GM06990 (cell line): Measurements from ENCODE around the gene CDK11B.
"Not testable (repeated sequence)": the region's sequence is repeated elsewhere in the genome, so short reads cannot be mapped to it uniquely, and the experiment has no call there.

ENCODE experiments used
- DNase-seq: peaks from one replicate; pipeline ENCODE4 v3.0.0-alpha.2; 2011; ENCODE audit not compliant: insufficient read length; ENCODE audit errors: extremely low read depth
- H3K27me3 ChIP-seq: replicated peaks from 2 replicates; pipeline ENCODE4 v1.6.0; 2011; ENCODE audit warnings: low read length; ENCODE audit not compliant: control insufficient read depth, insufficient read depth
- H3K36me3 ChIP-seq: 2 replicates; pipeline ENCODE4 v1.5.1; 2011; ENCODE audit warnings: low read length; ENCODE audit not compliant: control insufficient read depth, insufficient read depth
- H3K4me3 ChIP-seq: replicated peaks from 2 replicates; pipeline ENCODE4 v1.5.1; 2011; ENCODE audit warnings: low read depth, mild to moderate bottlenecking, control low read depth, low read length
- TF ChIP-seq, protein P1 (sequence below): IDR thresholded peaks from 2 replicates; pipeline ENCODE4 v1.5.1; 2011; ENCODE audit warnings: low read length, control low read depth, mild to moderate bottlenecking, inconsistent platforms; ENCODE audit not compliant: insufficient read depth, poor library complexity, severe bottlenecking

The CDK11B gene

DNA sequence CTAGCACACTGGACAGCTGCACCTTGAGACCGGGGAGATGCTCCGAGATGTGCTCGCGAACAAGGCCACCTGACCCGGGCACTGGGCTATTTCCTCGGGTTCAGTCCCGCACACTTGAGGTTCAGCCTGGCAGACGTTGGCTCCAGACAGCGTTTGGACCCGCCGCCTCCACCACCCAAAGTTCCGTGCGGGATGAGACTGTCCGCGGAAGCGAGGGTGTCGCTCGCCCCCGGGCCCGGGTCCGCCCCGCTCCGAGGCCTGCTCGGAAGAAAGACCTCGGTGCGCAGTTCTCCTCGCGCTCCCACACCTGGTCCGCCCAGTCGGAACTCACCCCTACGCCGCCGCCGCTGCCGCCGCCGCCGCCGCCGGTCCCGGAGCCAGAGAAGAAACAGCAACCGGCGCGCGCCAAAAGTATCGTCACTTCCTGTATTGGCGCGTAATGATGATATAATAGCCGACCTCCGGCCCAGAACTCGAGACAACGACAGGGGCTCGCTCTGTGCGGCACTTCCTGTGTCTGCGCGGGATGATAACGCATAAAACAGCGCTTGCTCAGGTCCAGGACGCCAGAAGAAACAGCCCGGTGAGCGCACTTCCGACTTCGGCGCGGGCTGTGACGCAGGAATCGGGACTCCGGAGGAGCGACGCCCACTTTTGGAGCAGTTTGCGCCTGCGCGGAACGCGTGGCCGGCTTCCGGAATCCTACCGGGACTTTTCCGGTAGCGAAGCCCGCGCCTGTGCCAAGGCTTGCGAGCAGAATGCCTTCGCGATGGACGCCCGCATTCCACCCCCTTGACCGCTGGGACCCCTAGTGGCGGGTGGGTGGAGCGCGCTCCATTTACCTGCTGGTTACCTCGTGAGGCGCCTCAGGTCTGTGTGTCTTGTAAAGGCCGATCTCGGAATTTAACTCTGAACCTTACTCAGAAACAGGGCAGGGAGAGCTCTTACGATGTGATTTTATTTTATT lies at the start of gene CDK11B:
TSS of gene CDK11B (minus strand) at position 422 of the 967 bp plus-strand sequence. CDS start 1,519 bp downstream, outside the sequence.
- DNase-seq, result peak; percentile 96
- not testable (repeated sequence) for H3K36me3 ChIP-seq, H3K27me3 ChIP-seq
- TF ChIP-seq, protein P1, sequence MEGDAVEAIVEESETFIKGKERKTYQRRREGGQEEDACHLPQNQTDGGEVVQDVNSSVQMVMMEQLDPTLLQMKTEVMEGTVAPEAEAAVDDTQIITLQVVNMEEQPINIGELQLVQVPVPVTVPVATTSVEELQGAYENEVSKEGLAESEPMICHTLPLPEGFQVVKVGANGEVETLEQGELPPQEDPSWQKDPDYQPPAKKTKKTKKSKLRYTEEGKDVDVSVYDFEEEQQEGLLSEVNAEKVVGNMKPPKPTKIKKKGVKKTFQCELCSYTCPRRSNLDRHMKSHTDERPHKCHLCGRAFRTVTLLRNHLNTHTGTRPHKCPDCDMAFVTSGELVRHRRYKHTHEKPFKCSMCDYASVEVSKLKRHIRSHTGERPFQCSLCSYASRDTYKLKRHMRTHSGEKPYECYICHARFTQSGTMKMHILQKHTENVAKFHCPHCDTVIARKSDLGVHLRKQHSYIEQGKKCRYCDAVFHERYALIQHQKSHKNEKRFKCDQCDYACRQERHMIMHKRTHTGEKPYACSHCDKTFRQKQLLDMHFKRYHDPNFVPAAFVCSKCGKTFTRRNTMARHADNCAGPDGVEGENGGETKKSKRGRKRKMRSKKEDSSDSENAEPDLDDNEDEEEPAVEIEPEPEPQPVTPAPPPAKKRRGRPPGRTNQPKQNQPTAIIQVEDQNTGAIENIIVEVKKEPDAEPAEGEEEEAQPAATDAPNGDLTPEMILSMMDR, result peak; percentile 20
- H3K4me3 ChIP-seq, result peak within 1 kb of the TSS; percentile 75

DNA sequence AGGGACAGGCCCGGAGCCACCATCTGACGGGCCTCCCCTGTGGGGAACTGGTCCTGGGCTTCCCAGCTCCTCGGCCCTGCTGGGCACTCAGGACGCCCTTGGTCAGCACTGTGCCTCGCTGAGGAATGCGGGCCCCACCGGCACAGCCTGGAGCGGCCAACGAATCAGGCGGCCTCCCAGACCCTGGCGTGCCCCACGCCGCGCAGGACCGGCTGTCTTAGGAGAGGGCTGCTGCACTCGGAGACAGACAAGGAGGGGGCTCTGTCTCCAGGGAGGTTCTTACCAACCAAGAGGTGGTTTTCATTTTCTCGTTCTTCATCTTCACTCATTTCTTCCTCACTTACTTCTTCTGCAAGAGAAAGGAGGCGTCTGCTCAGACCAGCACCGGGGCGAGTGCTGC lies 49.1 kb upstream of the CDK11B start:
- H3K4me3 ChIP-seq, H3K36me3 ChIP-seq, DNase-seq, H3K27me3 ChIP-seq: not testable (repeated sequence)

DNA sequence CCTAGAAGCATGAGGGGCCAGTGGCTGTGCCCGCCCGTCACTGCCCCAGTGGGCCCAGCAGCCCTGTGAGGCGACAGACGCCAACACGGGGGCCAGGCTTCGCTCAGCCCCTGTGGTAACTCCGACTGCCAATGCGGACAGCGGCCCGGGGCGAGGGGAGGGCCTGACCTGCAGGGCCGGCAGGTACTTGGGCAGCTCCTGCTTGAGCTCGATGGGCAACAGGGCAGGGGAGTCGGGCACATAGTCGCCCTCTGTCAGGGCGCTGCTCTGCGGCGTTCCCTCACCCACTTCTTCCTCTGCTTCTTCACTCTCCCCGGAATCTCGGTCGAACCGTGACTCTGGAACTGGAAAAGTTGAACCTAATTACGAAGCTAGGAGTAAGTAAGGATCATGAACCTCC lies 48.4 kb upstream of the CDK11B start:
- DNase-seq, H3K27me3 ChIP-seq, H3K36me3 ChIP-seq: not testable (repeated sequence)

DNA sequence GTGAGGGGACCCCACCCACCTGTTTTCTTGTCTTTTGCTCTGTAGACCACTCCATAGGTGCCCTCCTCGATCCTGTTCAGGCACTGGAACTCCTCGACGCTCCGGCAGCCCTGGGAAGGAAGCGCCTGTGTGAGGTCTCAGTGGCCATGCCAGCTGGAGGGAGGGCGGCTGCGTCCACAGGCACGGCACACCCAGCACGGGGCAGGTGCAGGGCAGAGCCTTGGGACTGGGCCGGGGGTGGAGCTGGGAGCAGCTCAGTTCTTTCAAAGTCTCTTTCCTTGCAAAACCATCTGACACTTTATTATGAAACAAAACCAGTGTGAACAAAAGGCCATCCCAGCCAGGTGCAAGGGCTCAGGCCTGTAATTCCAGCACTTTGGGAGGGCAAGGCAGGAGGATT lies 46.8 kb upstream of the CDK11B start:
- H3K4me3 ChIP-seq, H3K27me3 ChIP-seq, H3K36me3 ChIP-seq, DNase-seq: not testable (repeated sequence)

More for the DNA sequence above, 48.4 kb upstream of the CDK11B start:
- not testable (repeated sequence) for H3K4me3 ChIP-seq

DNA sequence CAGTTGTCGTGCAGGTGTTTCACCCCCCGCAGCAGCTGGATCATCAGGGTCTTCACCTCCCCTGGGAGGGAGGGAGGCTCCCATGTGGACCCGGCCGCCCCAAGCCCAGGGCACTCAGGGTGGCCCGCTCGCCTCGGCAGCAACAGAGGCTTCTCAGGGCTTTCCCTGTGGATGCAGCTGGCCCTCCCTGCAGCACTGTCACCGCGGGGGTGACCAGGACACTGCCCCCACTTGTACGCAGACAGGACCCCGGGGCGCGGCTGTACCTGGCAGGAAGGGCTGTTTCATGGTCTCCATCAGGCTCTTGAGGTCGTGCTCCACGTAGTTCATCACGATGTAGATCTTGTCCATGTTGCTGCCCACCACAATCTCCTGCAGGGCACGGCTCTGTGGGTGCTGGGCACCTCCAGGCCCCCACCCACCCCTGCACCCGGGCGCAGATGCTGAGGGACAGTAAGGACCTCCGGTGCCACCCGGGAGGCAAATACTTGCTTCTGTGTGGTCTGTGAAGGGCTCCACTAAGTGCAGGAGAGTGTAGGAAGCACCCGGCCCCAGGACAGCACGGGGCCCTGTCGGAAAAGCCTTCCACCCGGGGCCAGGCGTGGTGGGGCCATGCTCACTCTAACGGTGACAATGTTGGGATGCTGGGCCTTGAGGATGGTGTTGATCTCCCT lies 45.6 kb upstream of the CDK11B start:
- not testable (repeated sequence) for DNase-seq, H3K27me3 ChIP-seq, H3K36me3 ChIP-seq, H3K4me3 ChIP-seq

DNA sequence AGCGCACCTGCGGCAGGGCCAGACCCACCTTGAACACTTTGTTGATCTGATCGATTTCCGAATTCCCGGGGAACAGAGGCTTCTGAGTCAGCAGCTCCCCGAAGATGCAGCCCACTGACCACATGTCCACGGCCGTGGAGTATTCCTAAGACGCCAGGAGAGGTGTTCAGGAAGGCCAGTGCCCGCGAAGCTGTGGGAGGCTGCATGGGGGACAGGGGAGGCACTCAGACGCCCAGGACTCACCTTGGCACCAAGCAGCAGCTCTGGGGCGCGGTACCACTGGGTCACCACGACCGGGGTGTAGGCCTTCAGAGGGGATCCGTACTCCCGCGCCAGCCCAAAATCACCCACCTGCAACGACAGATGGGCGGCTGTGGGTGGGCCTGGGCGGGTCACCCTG lies 45.0 kb upstream of the CDK11B start:
- TF ChIP-seq, protein P1, result no peak
- Histone ChIP-seq H3K36me3 (no peaks in the 10 kb centered on the region; the same call in none of the 2 replicates), H3K27me3 (no peaks in the 10 kb centered on the region), H3K4me3 (no peak overlapping the region)
- no peak for DNase-seq

DNA sequence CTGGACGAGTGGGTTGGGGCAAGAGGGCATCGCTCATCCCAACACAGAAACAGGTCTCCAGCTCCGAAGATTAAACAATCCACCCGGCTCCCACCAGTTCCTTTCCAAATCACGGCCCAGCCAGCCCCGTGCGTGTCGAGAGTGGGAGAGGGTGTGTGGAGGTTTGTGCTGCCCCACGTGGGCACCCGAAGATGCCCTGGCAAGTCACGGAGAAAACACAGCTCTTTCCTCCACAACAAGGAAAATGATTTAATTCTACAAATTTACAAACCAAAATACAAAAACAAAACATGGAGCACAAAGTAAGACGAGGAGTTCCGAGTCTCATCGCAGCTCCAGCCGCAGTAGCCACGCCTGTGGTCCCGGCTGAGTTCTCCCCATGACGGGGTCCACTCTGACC lies 43.7 kb upstream of the CDK11B start:
- H3K36me3 ChIP-seq, H3K27me3 ChIP-seq, DNase-seq, H3K4me3 ChIP-seq: not testable (repeated sequence)

DNA sequence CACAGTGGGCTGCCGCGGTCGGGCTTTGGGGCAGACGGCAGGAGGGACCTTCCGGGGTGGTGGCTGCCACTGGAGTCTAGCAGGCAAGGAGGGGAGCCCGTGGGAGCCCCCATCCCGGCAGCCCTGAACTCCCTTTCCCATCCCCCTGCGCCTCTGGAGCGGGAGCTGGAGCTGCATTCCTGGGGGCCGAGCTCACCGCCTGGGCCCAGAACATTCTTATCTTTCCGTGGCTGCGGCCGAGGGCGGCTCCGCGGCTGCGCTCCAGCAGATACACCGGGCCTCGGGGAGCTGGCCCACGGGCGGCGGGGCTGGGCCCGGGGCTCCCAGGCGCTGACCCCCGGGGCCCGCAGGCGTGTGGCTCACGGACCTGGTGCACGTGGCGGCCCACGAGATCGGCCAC lies 41.8 kb upstream of the CDK11B start:
- not testable (repeated sequence) for H3K4me3 ChIP-seq, H3K36me3 ChIP-seq, DNase-seq, H3K27me3 ChIP-seq

DNA sequence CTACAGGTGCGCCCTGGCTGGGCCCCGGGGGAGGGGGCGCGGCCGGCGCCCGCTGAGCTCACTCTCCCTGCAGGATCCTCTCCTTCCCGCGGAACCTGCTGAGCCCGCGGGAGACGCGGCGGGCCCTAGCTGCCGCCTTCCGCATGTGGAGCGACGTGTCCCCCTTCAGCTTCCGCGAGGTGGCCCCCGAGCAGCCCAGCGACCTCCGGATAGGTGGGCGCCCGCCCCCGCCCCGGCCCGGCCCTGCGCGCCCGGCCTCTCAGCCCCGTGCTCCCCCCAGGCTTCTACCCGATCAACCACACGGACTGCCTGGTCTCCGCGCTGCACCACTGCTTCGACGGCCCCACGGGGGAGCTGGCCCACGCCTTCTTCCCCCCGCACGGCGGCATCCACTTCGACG lies 41.3 kb upstream of the CDK11B start:
- DNase-seq, H3K4me3 ChIP-seq: not testable (repeated sequence)

DNA sequence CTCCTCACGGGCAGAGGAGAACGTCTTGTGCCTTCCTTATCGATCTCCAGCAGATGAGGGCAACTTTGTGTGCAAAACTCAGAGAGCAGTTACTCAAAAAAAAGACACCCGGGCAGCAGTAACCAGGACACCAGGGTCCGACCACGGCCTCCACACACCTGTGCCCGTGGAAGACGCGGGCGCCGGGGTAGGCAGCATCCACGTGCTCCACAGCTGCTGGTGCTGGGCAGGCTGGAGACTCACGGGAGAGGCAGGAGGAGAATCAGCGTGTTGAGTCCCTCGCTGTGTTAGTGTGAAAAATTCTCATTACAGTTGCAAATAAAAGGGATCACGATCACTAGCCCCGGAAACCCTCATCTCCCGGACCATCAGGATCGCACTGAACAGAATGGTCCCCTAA lies 40.3 kb upstream of the CDK11B start:
- not testable (repeated sequence) for H3K27me3 ChIP-seq, H3K36me3 ChIP-seq, DNase-seq, H3K4me3 ChIP-seq

More for the DNA sequence above, 41.3 kb upstream of the CDK11B start:
- not testable (repeated sequence) for H3K36me3 ChIP-seq, H3K27me3 ChIP-seq

DNA sequence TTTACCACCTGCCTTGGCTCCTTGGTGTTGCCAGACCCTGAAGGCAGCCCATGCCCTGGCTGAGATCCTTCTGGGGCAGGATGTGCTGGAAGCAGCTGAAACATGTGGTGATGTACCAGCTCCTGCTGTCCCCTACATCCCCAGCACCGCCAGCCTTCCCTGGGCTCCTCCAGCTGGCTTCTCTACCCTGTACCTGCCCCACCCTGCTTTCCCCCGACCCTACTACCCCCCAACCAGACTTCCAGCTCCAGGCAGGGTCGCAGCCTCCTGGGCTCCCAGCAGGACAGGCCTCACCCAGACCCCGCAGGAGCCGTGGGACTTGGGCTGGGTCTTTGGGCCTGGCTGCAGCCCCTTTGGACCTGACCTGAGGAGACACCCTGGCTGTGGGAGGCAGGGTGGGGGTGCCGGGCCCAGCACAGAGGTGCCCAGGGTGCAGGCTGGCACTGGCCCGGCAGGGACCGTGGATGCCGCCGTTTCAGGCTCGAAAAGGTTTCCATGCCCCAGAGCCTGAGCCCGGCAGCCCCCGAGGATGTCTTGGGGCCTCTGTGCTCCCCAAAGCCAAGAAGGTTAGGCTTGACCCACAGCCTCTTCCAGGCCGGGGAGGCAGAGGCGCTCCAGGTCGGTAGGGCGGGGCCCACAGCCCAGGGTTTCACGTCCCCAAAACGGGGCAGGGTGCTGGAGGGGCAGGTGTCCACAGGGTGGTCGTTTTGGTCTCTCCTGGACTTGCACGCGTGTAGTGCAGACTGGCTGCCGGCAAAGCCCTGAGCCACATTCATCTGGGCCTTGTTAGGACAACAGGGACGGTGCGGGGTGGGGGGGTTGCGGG lies 38.8 kb upstream of the CDK11B start:
- H3K36me3 ChIP-seq, DNase-seq, H3K27me3 ChIP-seq, H3K4me3 ChIP-seq: not testable (repeated sequence)
